SK-N-SH (cell line): ENCODE measurements around the gene WDR93.

ENCODE experiments used
- CTCF ChIP-seq: fragments of 200-600 bp; sonication (generic); IDR thresholded peaks from 2 replicates; pipeline ENCODE4 v1.6.1; 2017; ENCODE audit warnings: antibody characterized with exemption, mild to moderate bottlenecking, moderate library complexity
- FOXM1 ChIP-seq: IDR thresholded peaks from 2 replicates; pipeline ENCODE4 v1.4.0; 2012; ENCODE audit warnings: low read depth, mild to moderate bottlenecking
- POLR2AphosphoS5 ChIP-seq: IDR thresholded peaks from 2 replicates; pipeline ENCODE4 v1.6.1; 2012; ENCODE audit warnings: low read depth, low read length
- TAF1 ChIP-seq: IDR thresholded peaks from 2 replicates; pipeline ENCODE4 v1.6.1; 2012; ENCODE audit warnings: low read depth, mild to moderate bottlenecking, low read length, moderate library complexity, borderline replicate concordance

- TF ChIP-seq FOXM1, result no peak
- no peak for TF ChIP-seq TAF1
- no peak for TF ChIP-seq CTCF
- no peak for TF ChIP-seq POLR2AphosphoS5
These were observed 13.8 kb downstream of the WDR93 start for GRCh38 chr15:89704411-89704810.
